DND-41 (cell line): Measurements from ENCODE around the gene GNPTG.

ENCODE experiments used
- EZH2 ChIP-seq: IDR thresholded peaks from 3 replicates; pipeline ENCODE4 v1.6.1; 2012; ENCODE audit warnings: borderline replicate concordance, low read depth, mild to moderate bottlenecking, moderate library complexity, low read length, inconsistent platforms; ENCODE audit not compliant: severe bottlenecking
- TF ChIP-seq, protein P1 (sequence below): IDR thresholded peaks from 2 replicates; pipeline ENCODE4 v1.5.1; 2012; ENCODE audit warnings: borderline replicate concordance, low read length, moderate library complexity, mild to moderate bottlenecking; ENCODE audit not compliant: poor library complexity, severe bottlenecking; ENCODE audit errors: extremely low read depth

DNA sequence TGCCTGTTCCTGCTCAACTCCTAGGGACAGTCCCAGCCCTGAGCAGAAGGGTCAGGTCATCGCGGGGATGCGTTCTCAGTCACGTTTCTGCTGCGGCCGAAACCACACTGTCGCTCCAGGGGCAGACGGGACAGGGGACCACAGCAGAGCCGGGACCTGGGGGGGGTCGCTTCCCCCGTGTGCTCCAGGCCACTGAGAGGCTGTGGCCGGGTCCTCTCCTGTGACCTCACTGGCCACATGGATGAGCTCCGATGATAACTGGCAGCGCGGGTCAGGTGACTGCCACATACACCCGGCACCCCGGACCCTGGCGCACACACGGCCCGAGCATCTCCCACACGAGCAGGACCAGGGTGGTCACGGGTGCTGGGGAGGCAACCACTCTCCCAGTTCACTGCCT is 12.8 kb downstream of the GNPTG start:
- TF ChIP-seq, protein P1, sequence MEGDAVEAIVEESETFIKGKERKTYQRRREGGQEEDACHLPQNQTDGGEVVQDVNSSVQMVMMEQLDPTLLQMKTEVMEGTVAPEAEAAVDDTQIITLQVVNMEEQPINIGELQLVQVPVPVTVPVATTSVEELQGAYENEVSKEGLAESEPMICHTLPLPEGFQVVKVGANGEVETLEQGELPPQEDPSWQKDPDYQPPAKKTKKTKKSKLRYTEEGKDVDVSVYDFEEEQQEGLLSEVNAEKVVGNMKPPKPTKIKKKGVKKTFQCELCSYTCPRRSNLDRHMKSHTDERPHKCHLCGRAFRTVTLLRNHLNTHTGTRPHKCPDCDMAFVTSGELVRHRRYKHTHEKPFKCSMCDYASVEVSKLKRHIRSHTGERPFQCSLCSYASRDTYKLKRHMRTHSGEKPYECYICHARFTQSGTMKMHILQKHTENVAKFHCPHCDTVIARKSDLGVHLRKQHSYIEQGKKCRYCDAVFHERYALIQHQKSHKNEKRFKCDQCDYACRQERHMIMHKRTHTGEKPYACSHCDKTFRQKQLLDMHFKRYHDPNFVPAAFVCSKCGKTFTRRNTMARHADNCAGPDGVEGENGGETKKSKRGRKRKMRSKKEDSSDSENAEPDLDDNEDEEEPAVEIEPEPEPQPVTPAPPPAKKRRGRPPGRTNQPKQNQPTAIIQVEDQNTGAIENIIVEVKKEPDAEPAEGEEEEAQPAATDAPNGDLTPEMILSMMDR: no peak
- TF ChIP-seq EZH2: no peak
